ENCODE results near the gene C22orf39. TPM values are rescaled to one million over a fixed set of nuclear protein-coding genes. Genes with fewer than 3 reads are reported as not detected.

Gene C22orf39
- total RNA-seq, 4 donors from 2014 or later: 26.6 to 50.7 (median 39.4) TPM

- Histone ChIP-seq H3K27ac (no peak overlapping the region), H3K4me1 (no peaks in the 10 kb centered on the region), H3K36me3 (peaks cover 0 to 24% (median 8%) of the 10 kb centered on the region in 4 donors), H3K4me3 (no peak overlapping the region), H3K9me3 (no peaks in the 10 kb centered on the region), H3K27me3 (no peaks in the 10 kb centered on the region)
- TF ChIP-seq EP300 (IDR thresholded peaks at IDR 0.05; ENCODE audit: low read depth) (no peak), POLR2AphosphoS5 (IDR thresholded peaks at IDR 0.05) (no peak), CTCF (IDR thresholded peaks at IDR 0.05) (no peak), POLR2A (IDR thresholded peaks at IDR 0.05) (no peak)
- intact Hi-C loops (cut with DNase I; ENCODE audit: low total_unique reads): no loop called here
- 100% methylated on average over 1 of the region's 1 CpG for WGBS, 2 donors (ENCODE audit: low coverage in 1 of 2)
- DNase-seq: no peak
- in situ Hi-C loops (cut with MboI; ENCODE audit: low pct_ligation_motif_present in 1 of 4, low pct_unique_long_range_greater_than_20kb in 1 of 4, low sequenced_read_pairs in 3 of 4): no loop called here
Measured at GRCh38 chr22:19411690-19412045, 35.8 kb downstream of the C22orf39 start.

GRCh38 chr22:19410941-19411689, 36.4 kb downstream of the C22orf39 start:
- no peaks in the 10 kb centered on the region for H3K27me3 ChIP-seq
- DNase-seq: no peak
- WGBS, 2 donors (ENCODE audit: low coverage in 1 of 2): 96% methylated on average over 6 of the region's 6 CpGs; no CpG with 5 or more reads in 1 of the 2 donors
- H3K27ac ChIP-seq: no peak overlapping the region
- H3K9me3 ChIP-seq: no peaks in the 10 kb centered on the region
- intact Hi-C loops (cut with DNase I; ENCODE audit: low total_unique reads) (no loop called here), in situ Hi-C loops (cut with MboI; ENCODE audit: low pct_ligation_motif_present in 1 of 4, low pct_unique_long_range_greater_than_20kb in 1 of 4, low sequenced_read_pairs in 3 of 4) (no loop called here)
- no peaks in the 10 kb centered on the region for H3K4me1 ChIP-seq
- TF ChIP-seq CTCF (IDR thresholded peaks at IDR 0.05) (no peak), POLR2A (IDR thresholded peaks at IDR 0.05) (no peak), EP300 (IDR thresholded peaks at IDR 0.05; ENCODE audit: low read depth) (no peak), POLR2AphosphoS5 (IDR thresholded peaks at IDR 0.05) (no peak)
- peaks cover 0 to 27% (median 8%) of the 10 kb centered on the region in 4 donors for H3K36me3 ChIP-seq
- no peak overlapping the region for H3K4me3 ChIP-seq

- H3K9me3 ChIP-seq: no peaks in the 10 kb centered on the region
- intact Hi-C loops (cut with DNase I; ENCODE audit: low total_unique reads): no loop called here
- in situ Hi-C loops (cut with MboI; ENCODE audit: low pct_ligation_motif_present in 1 of 4, low pct_unique_long_range_greater_than_20kb in 1 of 4, low sequenced_read_pairs in 3 of 4): loop anchor here in 1 of 4 donors (10.0 kb wide), 1 partner anchor 57 kb away; no protein-coding TSS in a partner anchor
- no peaks in the 10 kb centered on the region for H3K27me3 ChIP-seq
- 81 to 83% methylated on average over 7 to 16 of the region's 16 CpGs for WGBS, 2 donors (ENCODE audit: low coverage in 1 of 2)
- no peaks in the 10 kb centered on the region for H3K4me1 ChIP-seq
- peaks cover 0 to 34% (median 11%) of the 10 kb centered on the region in 4 donors for H3K36me3 ChIP-seq
- no peak for DNase-seq
- no peak overlapping the region for H3K27ac ChIP-seq
- TF ChIP-seq EP300 (IDR thresholded peaks at IDR 0.05; ENCODE audit: low read depth): no peak
- no peak for TF ChIP-seq POLR2AphosphoS5 (IDR thresholded peaks at IDR 0.05)
- TF ChIP-seq CTCF (IDR thresholded peaks at IDR 0.05): no peak
- no peak for TF ChIP-seq POLR2A (IDR thresholded peaks at IDR 0.05)
- no peak overlapping the region for H3K4me3 ChIP-seq
Measured at GRCh38 chr22:19407649-19408606, 39.6 kb downstream of the C22orf39 start.

- intact Hi-C loops (cut with DNase I; ENCODE audit: low total_unique reads) (no loop called here), in situ Hi-C loops (cut with MboI; ENCODE audit: low pct_ligation_motif_present in 1 of 4, low pct_unique_long_range_greater_than_20kb in 1 of 4, low sequenced_read_pairs in 3 of 4) (loop anchor here in 1 of 4 donors (10.0 kb wide), 1 partner anchor 58 kb away; no protein-coding TSS in a partner anchor)
- Histone ChIP-seq H3K27ac (no peak overlapping the region), H3K4me3 (no peak overlapping the region), H3K9me3 (no peaks in the 10 kb centered on the region), H3K36me3 (peaks cover 0 to 34% (median 11%) of the 10 kb centered on the region in 4 donors), H3K27me3 (no peaks in the 10 kb centered on the region), H3K4me1 (no peaks in the 10 kb centered on the region)
- no peak for DNase-seq
- TF ChIP-seq POLR2A (IDR thresholded peaks at IDR 0.05): no peak
- TF ChIP-seq CTCF (IDR thresholded peaks at IDR 0.05): no peak
- no peak for TF ChIP-seq POLR2AphosphoS5 (IDR thresholded peaks at IDR 0.05)
- TF ChIP-seq EP300 (IDR thresholded peaks at IDR 0.05; ENCODE audit: low read depth): no peak
- WGBS, 2 donors (ENCODE audit: low coverage in 1 of 2): 96 to 100% methylated on average over 2 to 4 of the region's 4 CpGs
Measured at GRCh38 chr22:19406846-19407245, 40.7 kb downstream of the C22orf39 start.
